Measurements from ENCODE around the gene NLRP1. TPM values are rescaled to one million over a fixed set of nuclear protein-coding genes. Genes with fewer than 3 reads are reported as not detected.

The NLRP1 gene
- total and polyA plus RNA-seq, 10 of the 15 experiments (the other 5 are each of a cell fraction or from before 2014, with no cell fraction given) = 2.8 to 21.8 (median 11.9) TPM

DNA sequence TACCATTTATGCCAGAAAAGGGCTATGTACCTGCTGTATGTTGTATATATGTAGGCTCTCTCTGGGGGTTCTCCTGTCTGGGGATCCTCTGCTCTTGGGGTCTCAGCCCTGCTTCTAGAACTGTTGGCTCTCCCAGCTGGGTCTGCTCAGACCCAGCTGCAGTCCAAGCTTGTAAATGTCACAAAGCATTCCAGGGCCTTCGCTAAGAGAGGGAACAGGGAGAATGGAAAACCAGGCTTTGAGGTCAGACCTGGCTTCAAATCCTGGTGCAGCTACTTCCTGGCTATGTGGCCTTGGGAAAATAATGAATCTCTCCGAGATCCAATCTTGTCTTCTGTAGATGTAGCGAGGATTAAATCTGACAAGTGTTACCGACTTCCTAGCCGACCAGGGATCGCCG is 44.0 kb downstream of the NLRP1 start (continued):
- no peak for TF ChIP-seq SUPT20H (IDR thresholded peaks at IDR 0.05; ENCODE audit: borderline replicate concordance, control insufficient read depth, low read depth, low read length)
- no peak for TF ChIP-seq SUZ12 (IDR thresholded peaks at IDR 0.05; ENCODE audit: unreplicated experiment)
- TF ChIP-seq, protein P1, sequence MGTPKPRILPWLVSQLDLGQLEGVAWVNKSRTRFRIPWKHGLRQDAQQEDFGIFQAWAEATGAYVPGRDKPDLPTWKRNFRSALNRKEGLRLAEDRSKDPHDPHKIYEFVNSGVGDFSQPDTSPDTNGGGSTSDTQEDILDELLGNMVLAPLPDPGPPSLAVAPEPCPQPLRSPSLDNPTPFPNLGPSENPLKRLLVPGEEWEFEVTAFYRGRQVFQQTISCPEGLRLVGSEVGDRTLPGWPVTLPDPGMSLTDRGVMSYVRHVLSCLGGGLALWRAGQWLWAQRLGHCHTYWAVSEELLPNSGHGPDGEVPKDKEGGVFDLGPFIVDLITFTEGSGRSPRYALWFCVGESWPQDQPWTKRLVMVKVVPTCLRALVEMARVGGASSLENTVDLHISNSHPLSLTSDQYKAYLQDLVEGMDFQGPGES (IDR thresholded peaks at IDR 0.05) = no peak

GRCh38 chr17:5539286-5539685 is 45.0 kb downstream of the NLRP1 start:
- FAIRE-seq = no peak
- POLR2A ChIA-PET = no interaction called here
- RAD21 ChIA-PET (ENCODE audit: unreplicated experiment) = no interaction called here
- Histone ChIP-seq H3K4me2 (ENCODE audit: control insufficient read depth, insufficient read depth) (no peak overlapping the region), H3K27ac (ENCODE audit: control insufficient read depth, insufficient read depth) (no peak overlapping the region), H2AFZ (ENCODE audit: control insufficient read depth, low read depth, low read length) (no peak overlapping the region), H3K9ac (ENCODE audit: control insufficient read depth, insufficient read depth, low read length) (no peak overlapping the region), H3K4me3 (no peak overlapping the region), H4K20me1 (ENCODE audit: control insufficient read depth, insufficient read depth) (no peaks in the 10 kb centered on the region), H3K9me3 (replicated peaks; ENCODE audit: control insufficient read depth, insufficient read depth, low read length) (no peaks in the 10 kb centered on the region), H3K36me3 (ENCODE audit: control insufficient read depth in 2 of 2, insufficient read depth in 2 of 2, low read length in 1 of 2) (peaks cover 5 to 17% of the 10 kb centered on the region in 2 experiments), H3K79me2 (ENCODE audit: control insufficient read depth, insufficient read depth, low read length) (no peaks in the 10 kb centered on the region), H3K4me1 (ENCODE audit: control insufficient read depth, insufficient read depth, low read length) (no peaks in the 10 kb centered on the region), H3K27me3 (replicated peaks in 1 of 2; ENCODE audit: control insufficient read depth in 2 of 2, insufficient read depth in 2 of 2, low read length in 1 of 2) (no peaks in the 10 kb centered on the region)
- intact Hi-C loops (cut with micrococcal nuclease; ENCODE audit: unreplicated experiment) = no loop called here
- CTCF ChIA-PET = no interaction called here
- ATAC-seq = no peak
- SMC1A ChIA-PET (ENCODE audit: uncharacterized antibody, unreplicated experiment) = no interaction called here
- no peak for DNase-seq (ENCODE audit: low read depth, low spot score)
- WGBS (ENCODE audit: insufficient coverage, insufficient replicate concordance, low lambda C conversion rate, missing lambda C conversion rate) = 87% methylated on average over 8 of the region's 8 CpGs
- BruUV-seq (replicated peaks) = no TSS peak
- in situ Hi-C loops (cut with MboI) = no loop called here
- no peak for TF ChIP-seq RBBP5 (conservative IDR thresholded peaks at IDR 0.05)
- TF ChIP-seq MTA3 (IDR thresholded peaks at IDR 0.05; ENCODE audit: borderline replicate concordance, low read length) = no peak
- TF ChIP-seq, protein P2, sequence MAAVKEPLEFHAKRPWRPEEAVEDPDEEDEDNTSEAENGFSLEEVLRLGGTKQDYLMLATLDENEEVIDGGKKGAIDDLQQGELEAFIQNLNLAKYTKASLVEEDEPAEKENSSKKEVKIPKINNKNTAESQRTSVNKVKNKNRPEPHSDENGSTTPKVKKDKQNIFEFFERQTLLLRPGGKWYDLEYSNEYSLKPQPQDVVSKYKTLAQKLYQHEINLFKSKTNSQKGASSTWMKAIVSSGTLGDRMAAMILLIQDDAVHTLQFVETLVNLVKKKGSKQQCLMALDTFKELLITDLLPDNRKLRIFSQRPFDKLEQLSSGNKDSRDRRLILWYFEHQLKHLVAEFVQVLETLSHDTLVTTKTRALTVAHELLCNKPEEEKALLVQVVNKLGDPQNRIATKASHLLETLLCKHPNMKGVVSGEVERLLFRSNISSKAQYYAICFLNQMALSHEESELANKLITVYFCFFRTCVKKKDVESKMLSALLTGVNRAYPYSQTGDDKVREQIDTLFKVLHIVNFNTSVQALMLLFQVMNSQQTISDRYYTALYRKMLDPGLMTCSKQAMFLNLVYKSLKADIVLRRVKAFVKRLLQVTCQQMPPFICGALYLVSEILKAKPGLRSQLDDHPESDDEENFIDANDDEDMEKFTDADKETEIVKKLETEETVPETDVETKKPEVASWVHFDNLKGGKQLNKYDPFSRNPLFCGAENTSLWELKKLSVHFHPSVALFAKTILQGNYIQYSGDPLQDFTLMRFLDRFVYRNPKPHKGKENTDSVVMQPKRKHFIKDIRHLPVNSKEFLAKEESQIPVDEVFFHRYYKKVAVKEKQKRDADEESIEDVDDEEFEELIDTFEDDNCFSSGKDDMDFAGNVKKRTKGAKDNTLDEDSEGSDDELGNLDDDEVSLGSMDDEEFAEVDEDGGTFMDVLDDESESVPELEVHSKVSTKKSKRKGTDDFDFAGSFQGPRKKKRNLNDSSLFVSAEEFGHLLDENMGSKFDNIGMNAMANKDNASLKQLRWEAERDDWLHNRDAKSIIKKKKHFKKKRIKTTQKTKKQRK (IDR thresholded peaks at IDR 0.05; ENCODE audit: low read depth, low read length) = no peak
- no peak for TF ChIP-seq EZH2 (IDR thresholded peaks at IDR 0.05; ENCODE audit: borderline replicate concordance, control insufficient read depth, low read depth, low read length)
- no peak for TF ChIP-seq NR2F1 (conservative IDR thresholded peaks at IDR 0.05)
- TF ChIP-seq ZNF384 (IDR thresholded peaks at IDR 0.05; ENCODE audit: borderline replicate concordance, low read depth, low read length) = no peak
- no peak for TF ChIP-seq HDAC2 (IDR thresholded peaks at IDR 0.05)
- TF ChIP-seq, protein P3, sequence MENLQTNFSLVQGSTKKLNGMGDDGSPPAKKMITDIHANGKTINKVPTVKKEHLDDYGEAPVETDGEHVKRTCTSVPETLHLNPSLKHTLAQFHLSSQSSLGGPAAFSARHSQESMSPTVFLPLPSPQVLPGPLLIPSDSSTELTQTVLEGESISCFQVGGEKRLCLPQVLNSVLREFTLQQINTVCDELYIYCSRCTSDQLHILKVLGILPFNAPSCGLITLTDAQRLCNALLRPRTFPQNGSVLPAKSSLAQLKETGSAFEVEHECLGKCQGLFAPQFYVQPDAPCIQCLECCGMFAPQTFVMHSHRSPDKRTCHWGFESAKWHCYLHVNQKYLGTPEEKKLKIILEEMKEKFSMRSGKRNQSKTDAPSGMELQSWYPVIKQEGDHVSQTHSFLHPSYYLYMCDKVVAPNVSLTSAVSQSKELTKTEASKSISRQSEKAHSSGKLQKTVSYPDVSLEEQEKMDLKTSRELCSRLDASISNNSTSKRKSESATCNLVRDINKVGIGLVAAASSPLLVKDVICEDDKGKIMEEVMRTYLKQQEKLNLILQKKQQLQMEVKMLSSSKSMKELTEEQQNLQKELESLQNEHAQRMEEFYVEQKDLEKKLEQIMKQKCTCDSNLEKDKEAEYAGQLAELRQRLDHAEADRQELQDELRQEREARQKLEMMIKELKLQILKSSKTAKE (IDR thresholded peaks at IDR 0.05; ENCODE audit: low read depth, poor library complexity, severe bottlenecking) = no peak
- TF ChIP-seq ZNF217 (IDR thresholded peaks at IDR 0.05) = no peak
- TF ChIP-seq, protein P1 (IDR thresholded peaks at IDR 0.05) = no peak
- TF ChIP-seq USF2 (IDR thresholded peaks at IDR 0.05; ENCODE audit: borderline replicate concordance, low read depth, low read length) = no peak
